ENCODE data around the gene TRIO.

Gene TRIO

GRCh38 chr5:14308384-14309154 is 165.4 kb downstream of the TRIO start:
- no peak for DNase-seq

GRCh38 chr5:14309199-14309598 is 166.1 kb downstream of the TRIO start:
- no peak for DNase-seq

- DNase-seq = no peak
Observed at GRCh38 chr5:14309878-14310531, 166.9 kb downstream of the TRIO start.

- DNase-seq = no peak
Observed at GRCh38 chr5:14310901-14311300, 167.8 kb downstream of the TRIO start.

GRCh38 chr5:14313986-14314690 is 171.0 kb downstream of the TRIO start:
- DNase-seq = no peak

GRCh38 chr5:14316471-14316870 is 173.3 kb downstream of the TRIO start:
- no peak for DNase-seq

GRCh38 chr5:14319102-14319501 is 176.0 kb downstream of the TRIO start:
- no peak for DNase-seq

GRCh38 chr5:14321936-14322335 is 178.8 kb downstream of the TRIO start:
- DNase-seq = no peak

- no peak for DNase-seq
Observed at GRCh38 chr5:14322437-14323187, 179.5 kb downstream of the TRIO start.

- DNase-seq = no peak
Observed at GRCh38 chr5:14323466-14323865, 180.3 kb downstream of the TRIO start.

GRCh38 chr5:14325369-14325768 is 182.2 kb downstream of the TRIO start:
- no peak for DNase-seq

- no peak for DNase-seq
Observed at GRCh38 chr5:14326035-14326903, 183.1 kb downstream of the TRIO start.

GRCh38 chr5:14327624-14328023 is 184.5 kb downstream of the TRIO start:
- no peak for DNase-seq

GRCh38 chr5:14328144-14328543 is 185.0 kb downstream of the TRIO start:
- no peak for DNase-seq

GRCh38 chr5:14330291-14330690 is 187.1 kb downstream of the TRIO start:
- no peak for DNase-seq

- DNase-seq = no peak
Observed at GRCh38 chr5:14330729-14331385, 187.7 kb downstream of the TRIO start.

GRCh38 chr5:14331386-14331781 is 188.2 kb downstream of the TRIO start:
- no peak for DNase-seq

- no peak for DNase-seq
Observed at GRCh38 chr5:14332038-14332631, 189.0 kb downstream of the TRIO start.

GRCh38 chr5:14332746-14333145 is 189.6 kb downstream of the TRIO start:
- no peak for DNase-seq

- DNase-seq = no peak
Observed at GRCh38 chr5:14337593-14337992, 194.5 kb downstream of the TRIO start.

GRCh38 chr5:14339468-14339867 is 196.3 kb downstream of the TRIO start:
- DNase-seq = no peak

Data from activated CD4-positive, alpha-beta T cell treated with anti-CD3 and anti-CD28 coated beads for 48 hours (primary cell).